Measurements from ENCODE around the gene POLR2H.

The POLR2H gene

DNA sequence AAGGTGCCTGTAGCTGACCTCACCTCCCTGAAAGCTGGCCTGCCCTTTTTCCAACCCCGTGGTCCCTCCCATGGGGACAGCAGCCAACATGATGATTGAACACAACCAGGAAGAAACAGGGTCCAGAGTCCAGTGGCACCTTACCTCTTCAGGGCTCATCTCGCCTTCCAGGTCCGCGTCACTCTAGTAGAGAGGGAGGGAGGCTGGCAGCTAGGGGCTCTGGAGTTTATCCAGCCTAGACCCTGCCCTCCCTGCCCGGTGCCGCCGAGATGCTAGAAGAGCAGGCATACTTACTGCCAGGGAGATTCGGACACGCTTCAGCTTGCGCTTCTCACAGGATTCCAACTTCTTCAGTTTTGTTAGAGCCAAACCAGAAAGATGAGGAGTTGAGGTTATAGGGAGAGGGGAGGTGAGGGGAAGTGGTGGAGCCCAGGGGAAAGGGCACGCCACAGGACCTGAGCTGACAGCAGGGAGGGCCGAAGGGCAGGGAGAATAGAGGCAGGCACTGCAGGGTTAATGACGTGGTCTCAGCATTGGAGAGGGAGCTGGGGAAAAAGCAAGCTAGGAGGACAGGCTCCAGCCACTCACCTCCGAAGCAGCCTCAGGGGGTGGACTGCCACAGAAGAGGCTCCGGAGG, 9.2 kb upstream of the POLR2H start:
- DNase-seq (ENCODE audit: low spot score): no peak

DNA sequence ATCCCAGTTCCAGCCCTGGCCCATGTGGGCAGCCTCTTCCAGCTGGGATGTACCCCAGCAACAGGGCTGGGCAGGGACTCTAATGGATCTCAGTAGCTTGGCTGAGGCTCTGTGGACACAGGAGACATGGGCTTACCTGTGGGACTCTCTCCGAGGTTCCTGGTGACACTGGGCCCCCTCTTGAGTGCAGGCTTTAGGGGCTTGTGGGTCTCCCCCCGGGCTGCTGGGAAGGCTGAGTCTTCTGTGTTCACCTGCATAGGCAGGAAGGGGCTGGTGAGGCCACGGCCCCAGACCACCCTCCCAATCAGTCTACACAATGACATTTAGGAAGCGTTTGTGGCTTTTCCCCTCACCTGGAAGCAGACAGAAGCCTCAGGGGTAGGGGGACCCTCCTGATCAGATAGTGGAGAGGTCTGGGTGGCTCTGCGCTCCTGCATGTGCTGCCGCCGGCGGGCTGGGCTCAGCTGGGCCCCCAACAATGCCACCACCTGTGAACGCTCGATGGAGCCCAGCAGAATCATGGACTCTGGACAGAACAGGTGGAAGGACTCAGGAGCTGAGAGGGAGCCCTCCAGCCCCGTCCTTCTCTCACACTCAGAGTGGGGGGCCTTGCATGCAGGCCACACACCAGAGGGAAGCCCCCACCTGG, 8.5 kb upstream of the POLR2H start:
- no peak for DNase-seq (ENCODE audit: low spot score)

DNA sequence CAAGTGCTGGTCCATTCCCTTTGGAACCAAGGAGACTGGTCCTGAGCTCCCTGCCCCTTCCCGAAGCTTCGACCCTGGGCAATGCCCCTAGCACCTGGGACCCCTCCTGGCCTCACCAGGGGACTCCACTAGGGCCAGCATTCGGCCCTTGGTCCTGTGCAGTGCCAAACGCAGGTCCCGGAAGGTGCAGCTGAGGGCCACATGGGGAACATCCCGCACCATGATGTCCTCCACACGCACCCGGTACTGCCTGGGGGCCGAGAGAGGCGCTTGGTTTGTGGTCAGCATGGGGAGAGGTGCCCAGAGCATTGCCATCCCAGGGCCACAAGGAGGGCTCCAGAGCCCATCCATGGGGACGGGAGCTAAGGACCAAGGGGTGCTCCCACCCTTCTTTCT, 8.0 kb upstream of the POLR2H start:
- no peak for DNase-seq (ENCODE audit: low spot score)

DNA sequence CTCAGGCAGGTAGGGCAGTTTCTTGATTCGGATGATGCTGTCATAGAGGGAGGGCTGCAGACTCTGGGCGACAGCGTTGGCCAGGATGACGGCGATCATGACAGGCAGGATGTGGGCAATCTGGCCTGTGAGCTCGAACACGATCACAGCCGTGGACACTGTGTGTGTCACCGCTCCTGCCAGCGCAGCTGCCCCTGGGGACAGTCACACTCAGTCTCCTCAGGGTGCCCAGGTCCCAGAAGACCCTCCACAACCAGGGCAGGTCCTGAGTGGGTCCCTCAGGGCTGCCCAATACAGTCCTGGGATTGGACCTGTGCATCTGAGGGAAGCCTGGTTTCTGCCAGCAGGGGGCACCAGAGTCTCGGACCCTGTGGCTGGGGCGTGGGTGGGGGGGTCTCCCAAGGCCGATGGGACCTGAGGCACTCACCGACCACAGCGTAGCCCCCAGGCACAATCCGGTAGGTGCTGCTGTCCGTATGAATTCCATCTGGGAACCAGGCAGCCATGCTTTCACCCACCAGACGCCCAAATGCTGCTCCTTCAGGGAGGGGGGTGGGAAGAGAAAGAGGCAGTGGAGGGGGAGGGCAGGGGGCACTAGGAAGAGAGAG, 7.3 kb upstream of the POLR2H start:
- DNase-seq (ENCODE audit: low spot score): peak; percentile 63

DNA sequence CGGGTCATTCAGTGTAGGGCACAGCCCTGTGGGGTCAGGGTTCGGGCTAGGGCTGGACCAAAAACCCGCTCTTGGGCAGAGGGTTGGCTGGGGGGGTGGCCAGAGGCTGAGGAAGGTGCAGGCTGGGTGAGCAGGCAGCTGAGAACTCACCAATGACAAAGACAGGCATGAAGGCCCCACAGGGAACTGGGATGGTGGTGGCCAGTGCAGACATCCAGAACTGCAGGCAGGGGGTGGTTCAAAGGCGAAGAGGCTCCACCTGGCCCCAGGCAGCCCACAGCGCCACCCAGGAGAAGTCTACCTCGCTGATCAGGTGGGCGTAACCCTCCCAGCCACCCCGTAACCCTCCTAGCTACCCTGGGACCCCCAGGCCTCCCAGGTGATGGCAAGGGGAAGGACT, 6.8 kb upstream of the POLR2H start:
- DNase-seq (ENCODE audit: low spot score): no peak

DNA sequence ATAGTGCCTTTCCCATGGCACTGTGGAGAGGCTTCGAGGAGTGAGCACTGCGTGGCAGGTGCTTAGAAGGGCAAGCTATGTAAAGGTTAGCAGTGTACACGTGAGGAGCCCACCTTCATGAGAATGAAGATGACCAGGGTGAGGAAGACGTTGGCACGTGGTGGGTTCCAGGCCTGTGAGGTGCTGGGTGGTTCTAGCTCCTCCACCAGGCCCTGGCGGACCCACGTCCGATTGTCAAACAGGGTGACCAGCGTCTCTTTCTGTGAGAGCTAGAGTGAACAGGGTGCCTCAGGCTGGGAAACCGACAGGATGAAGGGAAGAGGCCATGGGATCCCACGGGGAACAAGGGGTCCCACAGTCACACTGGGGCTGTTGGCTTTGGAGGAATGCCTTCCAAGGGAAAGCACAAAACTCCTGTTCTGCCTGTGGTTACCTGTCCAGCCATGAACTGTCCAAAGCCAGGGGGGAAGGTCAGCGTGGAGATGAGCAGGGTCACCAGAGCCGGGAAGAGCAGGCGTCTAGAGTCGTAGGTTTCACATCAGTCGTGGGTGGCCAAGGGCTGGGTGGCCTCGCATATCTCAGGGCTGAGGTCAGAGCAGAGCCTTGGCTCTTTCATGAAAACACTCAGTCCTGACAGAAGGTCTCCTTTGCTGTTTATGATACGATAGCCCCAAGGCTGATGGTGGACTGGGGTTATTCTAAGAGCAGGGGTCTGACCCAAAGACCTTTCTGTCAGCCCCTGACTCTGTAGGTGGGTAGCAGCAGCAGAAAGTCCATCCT, 6.1 kb upstream of the POLR2H start:
- no peak for DNase-seq (ENCODE audit: low spot score)

DNA sequence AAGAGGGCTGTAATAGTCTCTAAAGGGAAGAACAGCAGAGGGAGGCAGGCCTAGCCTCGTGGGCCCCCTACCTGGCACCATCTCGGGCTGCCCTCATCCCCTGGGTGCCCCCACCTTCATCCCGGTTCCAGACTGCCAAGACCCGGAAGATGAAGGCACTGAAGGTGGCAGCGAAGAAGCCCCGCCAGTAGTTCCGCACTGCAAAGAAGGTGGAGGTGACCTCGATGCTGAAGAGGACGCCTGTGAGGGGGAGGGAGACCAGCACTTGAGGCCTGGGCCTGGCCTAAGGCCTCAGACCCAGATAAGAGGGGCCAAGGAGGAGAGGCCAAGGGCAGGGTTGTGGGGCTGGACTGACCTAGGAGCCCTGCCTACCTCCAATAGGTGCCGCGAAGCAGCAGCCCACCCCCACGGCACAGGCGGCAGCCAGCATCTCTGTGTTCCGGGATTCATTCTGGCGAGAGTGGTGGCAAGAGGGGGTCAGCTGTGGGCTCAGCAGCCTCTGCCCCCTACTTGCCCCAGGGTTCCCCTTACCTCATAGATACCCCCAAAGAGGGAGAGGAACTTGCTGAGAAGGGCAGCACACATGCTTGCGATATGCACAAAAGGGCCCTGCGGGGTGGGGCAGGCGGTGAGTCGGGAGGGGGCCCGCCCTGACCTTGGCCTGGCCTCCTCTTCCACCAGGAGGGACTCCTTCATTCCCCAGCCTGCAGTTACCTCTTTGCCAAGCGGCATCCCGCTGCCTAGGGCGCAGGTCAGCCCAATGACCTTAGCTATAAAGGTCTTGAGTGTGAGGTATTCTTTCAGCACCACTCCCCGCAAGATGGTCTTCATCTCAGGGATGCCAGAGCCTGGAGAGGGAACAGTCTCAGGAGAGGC, 4.0 kb upstream of the POLR2H start:
- no peak for DNase-seq (ENCODE audit: low spot score)

DNA sequence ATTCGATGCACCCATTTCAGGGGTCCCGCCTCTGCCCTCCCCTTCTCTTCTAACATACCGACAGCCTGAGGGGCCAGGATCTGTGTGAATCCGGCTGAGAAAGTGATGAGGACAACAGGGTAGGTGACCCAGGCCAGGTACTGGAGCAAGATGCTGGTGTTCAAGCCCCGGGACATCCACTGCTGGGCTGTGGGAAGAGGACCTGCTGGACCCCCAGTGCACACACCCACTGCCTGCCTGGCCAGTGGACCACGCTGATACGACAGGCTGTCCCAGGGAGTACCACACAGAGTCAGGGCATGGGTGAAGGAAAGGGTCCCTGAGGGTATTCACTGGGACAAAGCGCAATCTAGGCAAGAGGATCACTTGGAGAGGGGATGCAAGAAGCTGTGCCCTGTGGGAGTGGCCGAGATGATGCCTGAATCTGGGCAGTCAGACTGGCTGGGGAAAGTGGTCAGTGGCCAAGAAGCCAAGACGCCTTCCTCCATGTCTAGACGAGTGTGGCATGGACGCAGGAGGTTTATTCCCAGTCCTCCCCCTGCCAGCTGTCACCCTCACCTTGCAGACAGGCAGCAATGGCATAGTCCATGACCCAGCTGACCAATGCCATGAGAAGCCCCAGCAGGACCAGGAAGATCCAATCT, 3.3 kb upstream of the POLR2H start:
- no peak for DNase-seq (ENCODE audit: low spot score)

DNA sequence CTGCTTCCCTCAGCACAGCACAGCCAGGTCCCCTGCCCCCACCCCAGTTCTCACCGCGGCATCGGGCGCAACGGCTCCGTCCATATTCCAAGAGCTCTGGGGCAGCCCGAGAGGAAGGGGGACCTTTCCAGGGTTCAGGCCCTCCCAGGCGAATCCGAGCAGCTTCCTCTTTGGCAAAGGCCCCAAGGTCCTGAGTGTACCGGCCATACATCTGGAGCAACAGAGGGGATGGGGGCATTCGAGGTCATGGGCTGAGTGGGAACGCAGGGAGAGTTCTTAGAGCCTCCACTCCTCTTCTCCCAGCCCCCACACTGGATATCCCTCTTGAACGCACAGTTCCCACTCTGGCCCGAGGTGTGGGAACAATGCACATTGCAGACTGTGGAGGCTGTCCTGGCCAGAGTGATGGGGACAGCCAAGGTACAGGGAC, 2.6 kb upstream of the POLR2H start:
- DNase-seq (ENCODE audit: low spot score): no peak

DNA sequence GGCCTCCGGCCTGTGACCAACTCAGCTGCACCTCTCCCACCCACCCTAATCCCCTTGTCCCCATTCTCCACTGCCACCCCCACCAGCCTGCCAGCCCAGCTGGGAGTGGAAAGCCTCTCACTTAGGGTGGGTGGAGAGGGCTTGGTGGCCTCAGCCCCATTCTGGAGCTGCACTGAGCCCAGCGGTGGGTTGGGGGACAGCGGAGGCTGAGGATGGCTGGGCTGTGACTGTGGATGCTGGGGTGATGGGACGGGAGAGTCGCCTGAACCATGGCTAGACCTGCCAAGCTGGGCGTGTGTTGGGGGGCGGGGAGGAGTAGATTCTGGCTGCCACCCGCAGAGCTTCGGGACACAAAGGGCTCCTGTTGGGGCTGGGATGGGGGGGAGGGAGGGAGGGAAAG, 1.9 kb upstream of the POLR2H start:
- no peak for DNase-seq (ENCODE audit: low spot score)

DNA sequence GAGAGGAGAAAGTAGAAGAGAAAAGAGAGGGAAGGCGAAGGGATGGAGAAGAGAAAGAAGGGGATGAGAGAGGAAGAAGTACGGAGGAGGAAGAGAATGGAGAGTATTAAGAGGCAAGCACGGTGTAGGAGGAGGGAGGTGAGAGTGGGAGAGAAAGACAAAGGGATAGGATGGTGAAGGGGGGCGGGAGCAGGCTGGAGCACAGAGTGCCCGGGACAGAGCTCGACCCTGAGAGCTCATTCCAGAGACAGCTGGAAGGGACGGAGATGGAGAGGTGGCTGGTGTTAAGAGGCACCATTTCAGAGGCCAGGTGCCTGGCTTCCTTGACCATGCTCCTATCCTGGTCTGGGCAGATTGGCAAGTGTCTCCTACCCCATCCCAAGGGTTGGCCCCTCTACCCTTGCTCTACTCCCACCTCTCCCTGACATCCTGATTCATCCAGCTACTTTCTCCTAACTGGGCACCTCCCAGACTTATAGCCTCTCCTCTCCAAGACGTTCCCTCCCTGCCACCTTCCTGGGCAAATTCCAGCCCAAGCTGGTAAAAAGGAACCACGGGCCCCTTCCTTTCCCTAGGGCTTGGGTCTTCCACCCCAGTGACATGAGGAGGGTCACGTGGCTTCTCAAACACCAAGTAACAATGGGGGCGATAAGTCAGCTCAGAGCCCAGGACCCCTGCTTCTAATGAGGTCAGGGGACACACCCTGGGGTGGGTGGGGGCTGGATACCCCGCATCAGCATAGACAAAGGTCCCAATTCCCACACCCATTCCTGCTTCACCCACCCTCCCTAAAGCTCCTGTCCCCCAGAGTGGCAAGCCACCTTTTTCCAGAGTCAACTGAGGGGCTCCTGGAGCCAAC, 1.2 kb upstream of the POLR2H start:
- no peak for DNase-seq (ENCODE audit: low spot score)

DNA sequence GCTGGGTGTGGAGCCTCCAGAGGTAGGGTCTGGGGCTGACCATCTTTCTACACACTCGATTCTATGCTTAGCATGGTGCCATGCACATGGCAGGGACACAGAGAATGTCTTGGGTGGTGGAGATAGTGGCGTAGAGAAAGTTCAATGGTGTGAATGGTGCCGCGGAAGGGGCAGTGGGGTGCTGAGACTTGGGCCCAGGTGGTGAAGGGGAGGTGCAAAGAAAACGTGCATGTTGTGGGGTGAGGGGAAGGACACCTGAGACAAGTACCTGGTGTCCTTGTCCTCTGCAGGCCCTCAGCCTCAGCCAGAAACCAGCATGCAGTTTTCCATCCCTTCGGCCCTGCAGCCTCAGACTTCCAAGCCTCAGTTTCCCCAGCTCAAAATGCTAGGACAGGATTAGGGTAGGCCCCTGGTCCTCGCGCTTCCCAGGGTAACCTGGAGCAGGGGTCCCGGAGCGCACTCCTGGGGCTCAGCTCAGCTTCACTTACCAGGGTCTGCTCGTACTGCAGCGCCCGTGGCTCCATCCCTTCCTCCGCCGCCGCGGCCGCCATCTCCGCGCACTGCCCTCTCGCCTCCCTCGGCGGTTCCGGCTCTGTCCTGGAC, 480 bp upstream of the POLR2H start:
- no peak for DNase-seq (ENCODE audit: low spot score)

DNA sequence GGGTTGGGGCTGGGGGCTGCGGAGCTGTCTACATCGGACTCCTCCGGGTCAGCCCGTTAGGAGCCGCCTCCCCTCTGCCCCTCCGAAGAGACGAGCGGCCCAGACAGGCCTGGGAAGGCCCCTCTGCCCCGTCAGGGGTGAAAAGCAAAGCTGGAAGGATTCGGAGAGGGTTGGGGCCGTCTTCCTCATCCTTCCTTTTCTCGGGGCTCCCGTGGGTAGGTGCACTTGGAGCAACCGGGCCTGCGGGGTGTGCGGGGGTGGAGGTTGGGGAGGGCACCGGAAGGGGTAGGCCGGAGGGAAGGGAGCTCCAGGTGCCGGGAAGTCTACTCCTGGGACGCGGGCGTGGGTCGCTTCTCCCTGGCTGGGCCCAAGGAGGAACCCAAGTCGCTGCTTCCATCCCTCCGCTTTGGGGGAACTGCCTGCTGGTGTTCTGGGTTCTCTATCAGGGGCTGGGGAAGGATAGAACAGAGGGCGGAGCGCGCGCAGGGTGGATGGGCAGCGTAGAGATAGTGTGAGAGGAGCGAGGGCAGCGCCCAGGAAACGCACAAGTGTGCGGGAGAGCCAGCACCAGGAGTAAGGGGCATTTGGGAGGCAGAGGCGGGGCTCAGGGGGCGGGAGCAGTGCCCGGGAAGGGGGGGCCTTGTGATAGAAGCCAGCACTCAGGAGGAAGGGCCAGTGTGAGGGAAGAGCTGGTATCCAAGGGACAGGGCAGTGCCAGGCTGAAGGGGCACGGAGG, 590 bp downstream of the POLR2H start:
- peak; percentile 22 for DNase-seq (ENCODE audit: low spot score)

DNA sequence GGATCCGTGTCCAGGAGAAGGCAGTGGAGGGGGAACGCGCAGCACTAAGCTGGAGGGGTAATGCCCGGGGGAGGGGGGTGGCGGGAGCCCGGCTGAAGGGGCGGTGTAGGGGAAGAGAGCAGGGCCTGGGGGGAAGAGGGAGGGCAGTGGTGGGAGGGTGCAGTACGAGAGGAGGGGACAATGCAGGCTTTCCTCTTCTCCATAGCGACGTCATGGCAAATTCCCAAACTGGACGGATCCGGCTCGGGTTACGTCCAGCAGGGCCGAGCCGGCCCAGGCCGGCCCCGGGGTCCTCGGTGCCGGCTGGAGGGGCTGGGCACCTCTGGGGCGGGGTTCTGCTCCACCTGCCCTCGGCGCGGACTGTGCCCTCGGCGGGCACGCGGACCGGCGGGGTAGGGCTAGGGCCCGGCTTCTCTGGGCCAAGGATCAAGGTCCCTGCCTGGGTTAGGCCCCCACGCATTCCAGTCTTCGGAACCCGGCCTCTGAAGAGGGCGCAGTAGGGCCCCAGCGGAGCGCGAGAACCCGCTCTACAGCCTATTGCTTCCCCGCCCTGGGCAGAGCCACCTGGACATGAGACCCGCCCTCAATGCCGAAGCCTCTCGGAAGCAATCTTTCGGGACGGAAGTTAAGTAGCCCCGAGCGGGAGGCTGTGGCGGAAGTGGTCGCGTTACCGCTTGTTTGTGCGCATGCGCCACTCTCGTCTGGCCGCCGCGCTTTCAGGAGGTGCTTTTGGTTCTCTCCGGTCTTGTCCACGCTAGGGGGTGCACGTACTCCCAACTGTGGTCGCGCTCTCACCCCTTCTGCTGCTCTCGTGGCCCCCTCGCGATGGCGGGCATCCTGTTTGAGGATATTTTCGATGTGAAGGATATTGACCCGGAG, 1.4 kb downstream of the POLR2H start:
- peak; percentile 95 for DNase-seq (ENCODE audit: low spot score)

DNA sequence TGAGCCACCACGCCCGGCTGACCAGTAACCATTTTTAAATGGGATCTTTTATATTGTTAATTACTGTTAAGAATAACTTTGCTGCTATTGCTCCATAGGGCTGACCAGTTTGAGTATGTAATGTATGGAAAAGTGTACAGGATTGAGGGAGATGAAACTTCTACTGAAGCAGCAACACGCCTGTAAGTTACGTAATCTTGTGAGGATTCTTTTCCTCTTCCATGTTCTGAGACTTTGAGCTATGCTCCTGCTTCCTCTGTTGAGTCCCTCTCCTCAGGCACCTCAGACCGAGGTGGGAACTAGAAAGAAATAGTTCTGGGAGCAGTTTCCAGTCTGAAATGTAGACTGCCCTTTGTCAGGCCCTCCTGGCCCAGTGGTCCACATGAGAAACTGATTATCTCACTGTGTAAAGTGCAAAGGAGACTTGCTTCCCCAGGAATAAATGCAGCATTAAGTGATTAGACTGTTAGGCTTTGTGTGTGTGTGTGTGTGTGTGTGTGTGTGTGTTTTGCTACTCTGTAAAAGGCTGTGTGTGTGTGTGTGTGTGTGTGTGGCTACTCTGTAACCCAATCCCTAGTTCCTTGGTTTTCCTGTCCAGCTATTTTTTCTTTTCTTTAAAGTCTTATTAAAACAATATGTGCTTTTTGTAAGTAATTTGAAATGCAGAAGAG, 5.2 kb downstream of the POLR2H start:
- no peak for DNase-seq (ENCODE audit: low spot score)

DNA sequence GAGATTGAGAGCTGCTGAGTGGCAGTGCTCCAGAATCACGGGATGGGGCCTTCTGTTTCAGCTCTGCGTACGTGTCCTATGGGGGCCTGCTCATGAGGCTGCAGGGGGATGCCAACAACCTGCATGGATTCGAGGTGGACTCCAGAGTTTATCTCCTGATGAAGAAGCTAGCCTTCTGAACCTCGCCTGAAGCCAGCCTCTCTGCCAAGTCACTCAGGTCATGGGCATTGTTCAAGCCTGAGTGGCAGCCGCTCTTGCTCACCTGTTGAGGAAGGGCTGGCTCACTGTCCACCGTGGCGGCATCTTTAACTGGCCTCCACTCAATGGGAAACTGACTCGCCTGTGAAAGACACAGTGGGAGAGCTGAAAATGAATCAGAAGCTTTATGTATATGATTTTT, 6.6 kb downstream of the POLR2H start:
- DNase-seq (ENCODE audit: low spot score): no peak

DNA sequence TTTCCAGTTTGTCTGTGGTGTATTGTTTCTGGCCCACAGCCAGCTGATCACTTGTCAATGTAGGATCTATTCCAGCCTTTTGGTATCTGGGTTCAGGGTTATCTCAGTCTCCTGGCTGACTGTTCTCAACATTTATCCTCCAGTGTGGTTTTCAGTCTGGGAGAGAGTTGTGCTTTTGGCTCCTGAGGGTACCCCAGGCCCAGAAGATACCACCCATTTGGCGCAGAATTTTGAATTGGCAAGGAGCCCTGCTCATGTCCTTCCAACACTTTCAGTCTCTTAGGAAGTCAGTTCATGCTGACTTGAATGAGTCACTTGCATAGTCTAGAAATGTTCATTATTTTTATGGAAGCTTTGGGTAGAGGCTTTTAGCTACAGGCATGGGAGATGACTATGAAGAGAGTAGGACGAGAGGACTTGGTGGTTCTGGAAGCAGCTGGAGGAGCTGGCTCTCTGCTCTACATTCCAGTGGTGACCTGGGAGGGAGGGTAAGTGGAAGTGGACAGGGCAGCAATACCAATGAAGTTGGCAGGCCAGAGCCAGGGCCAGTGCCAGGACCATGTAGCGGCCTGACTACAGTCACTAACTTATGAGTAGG, 7.2 kb downstream of the POLR2H start:
- DNase-seq (ENCODE audit: low spot score): no peak
